Measurements from ENCODE around the gene PTPRO.
"Not testable (repeated sequence)": the region's sequence is repeated elsewhere in the genome, so short reads cannot be mapped to it uniquely, and the experiment has no call there.

PTPRO gene

GRCh38 chr12:15608406-15608805, 286.1 kb downstream of the PTPRO start:
- FAIRE-seq: no peak

GRCh38 chr12:15608941-15609340, 286.6 kb downstream of the PTPRO start:
- FAIRE-seq: no peak

GRCh38 chr12:15613981-15614380, 291.7 kb downstream of the PTPRO start:
- no peak for FAIRE-seq

DNA sequence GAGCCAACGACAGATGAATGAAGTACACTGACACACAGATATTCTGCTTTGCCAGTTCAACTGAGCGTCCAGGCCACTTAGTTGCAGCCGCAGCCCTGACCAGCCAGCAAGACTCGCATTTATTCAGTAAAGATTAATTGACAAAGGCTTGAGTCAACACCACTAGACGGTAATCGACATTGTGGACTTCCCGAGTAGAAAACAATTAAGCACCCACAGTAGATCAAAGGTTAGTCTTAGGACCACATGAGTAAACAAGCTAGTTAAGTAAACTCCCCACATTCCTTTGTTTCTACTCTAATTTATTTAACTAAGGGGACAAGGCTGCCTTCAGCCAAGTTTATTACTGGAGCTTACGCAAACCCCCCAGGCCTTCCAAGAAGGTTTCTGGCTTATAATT, 294.2 kb downstream of the PTPRO start:
- not testable (repeated sequence) for FAIRE-seq

- no peak for FAIRE-seq
These were observed 298.6 kb downstream of the PTPRO start for GRCh38 chr12:15620741-15621539.

- no peak for FAIRE-seq
These were observed 302.8 kb downstream of the PTPRO start for GRCh38 chr12:15625075-15625474.

GRCh38 chr12:15627995-15628945, 306.0 kb downstream of the PTPRO start:
- no peak for FAIRE-seq

DNA sequence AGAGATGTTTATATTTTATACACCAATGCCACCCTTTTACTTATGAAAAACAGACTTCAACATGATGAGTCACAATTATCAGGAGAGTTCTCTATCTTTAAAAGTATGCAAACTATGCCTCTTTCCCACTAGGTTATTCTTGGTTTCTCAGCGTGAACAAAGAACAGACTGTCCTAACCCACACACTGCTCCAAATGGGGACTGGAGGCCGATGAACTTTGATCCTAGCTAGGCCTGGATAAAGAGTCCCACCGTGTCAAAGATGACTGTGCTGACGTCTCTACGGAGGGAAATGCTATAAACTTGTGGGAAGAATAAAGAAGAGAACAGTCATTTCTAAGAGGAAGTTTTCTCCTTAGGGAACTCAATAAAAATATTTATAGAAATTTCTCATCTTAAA, 306.8 kb downstream of the PTPRO start:
- FAIRE-seq: no peak

DNA sequence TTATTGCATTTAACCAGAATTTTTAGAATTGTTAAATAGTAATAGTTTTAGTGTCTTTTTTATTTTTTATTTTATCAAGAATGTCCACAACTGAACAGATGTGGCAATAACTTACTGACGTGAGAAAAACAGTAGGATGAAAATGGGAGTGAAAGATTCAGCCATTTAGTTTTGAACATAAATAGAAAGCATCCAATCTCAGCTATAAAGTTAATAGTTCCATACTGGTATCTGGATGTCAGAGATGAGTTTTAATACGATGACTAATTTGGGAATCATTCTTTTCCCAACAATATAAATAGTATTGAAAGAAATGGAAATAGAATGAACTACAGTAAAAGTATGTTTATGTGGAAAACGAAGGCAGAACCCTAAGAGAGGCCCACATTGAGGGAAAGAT, 307.5 kb downstream of the PTPRO start:
- FAIRE-seq: no peak

DNA sequence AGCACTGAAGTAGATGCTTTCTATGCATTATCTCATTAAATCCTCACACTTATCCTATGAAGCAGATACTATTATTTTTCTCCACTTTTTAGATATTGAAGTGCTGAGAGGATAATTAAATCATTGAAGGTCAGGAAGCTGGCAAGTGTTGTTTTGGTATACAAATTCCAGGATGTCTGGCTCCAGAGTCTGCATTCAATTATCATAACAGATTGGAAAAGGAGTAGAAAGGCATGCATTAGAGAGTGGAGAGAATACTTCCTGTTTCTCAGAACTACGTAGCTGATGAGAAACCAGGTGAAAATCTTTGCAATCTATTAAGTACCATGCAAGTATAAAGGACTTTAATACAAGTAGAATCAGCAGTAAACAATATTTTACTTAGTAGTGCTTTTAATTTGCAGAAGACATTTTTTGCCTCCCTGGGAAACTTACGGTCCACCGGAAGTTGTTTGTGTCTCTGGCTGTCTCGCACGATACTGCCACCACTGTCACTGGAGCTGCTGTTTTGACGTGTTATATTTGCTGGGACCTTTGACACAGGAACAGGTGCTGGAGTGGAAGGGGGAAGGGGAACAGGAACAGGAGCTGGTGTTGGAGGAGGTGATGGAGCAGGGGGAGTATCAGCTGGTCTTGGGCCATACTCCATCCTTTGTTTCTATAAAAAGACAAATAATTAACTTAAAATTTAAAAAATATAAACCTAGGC, 308.9 kb downstream of the PTPRO start:
- FAIRE-seq: no peak

DNA sequence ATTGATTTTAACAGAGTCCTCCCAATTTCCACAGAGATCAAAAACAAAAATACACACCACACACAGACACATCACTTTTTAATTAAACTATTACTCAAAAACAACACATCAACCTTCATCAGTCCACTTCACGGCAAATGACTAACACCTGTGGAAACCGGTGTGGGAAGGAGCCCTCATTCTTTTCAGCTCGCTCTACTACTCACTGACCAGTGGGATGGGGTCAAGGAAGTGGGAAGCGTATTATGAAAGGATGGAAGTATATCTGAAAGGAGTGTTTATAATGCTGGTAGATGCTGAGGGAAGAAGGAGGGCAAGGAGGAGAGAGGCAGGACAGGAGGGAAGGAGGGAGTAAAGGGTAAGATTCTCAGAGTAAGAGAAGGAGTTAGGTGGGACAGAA, 310.4 kb downstream of the PTPRO start:
- FAIRE-seq: no peak

GRCh38 chr12:15633201-15633600, 310.9 kb downstream of the PTPRO start:
- no peak for FAIRE-seq

GRCh38 chr12:15634010-15634683, 311.8 kb downstream of the PTPRO start:
- FAIRE-seq: no peak

- FAIRE-seq: no peak
These were observed 314.0 kb downstream of the PTPRO start for GRCh38 chr12:15636060-15636890.

DNA sequence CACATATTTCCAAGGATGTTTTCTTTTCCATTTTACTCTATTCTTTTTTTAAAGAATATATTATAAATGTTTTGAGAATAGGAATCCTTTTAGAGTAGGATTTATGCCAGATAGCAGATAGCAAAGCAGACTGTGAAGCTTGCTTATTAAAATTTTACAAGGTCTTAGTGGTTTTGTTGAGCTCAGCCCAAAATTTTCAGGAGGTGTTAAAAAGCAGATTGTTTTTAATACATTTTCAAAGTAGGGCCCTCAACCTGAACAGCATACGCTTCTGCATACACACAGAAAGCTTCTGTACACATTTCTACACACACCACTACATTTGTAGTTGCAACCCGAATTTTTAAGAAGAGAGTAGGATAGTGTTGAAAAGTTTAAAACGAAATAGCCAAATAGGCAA, 315.9 kb downstream of the PTPRO start:
- FAIRE-seq: no peak

DNA sequence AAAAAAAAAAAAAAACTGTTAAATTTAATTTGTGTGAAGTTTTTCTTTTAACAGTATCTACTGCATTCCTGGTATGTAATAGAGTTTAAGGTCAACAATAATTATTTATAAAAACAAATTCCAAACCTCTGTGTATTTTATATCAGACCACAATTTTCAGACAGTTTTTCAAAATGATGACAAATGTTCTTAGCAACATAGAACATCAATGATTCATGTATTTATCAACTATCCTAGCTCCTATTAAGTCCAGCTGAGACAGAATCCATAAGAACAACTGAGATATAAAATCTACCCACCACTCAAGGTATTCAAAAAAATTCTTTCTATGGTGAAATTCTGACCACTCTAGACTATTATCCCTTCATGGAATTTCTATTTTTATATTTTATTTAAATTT, 322.4 kb downstream of the PTPRO start:
- no peak for FAIRE-seq

DNA sequence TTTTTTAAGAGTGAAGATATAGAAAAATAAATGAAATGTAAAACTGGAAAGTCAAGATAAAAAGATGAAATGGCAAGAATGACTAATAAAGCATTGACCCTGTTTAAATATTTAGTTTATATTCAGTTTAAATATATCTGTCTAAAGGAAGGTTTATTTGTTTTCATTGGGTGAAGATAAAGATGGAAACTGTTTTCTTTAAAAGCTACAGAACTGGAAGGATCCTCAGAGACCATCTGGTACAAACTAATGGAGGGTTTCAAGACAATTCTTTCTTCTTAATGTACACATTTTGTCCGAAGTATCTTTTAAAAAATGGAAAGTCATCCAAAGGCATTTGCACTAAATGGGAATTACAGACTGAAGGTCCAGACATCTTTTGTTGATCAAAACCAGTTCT, 324.3 kb downstream of the PTPRO start:
- FAIRE-seq: no peak

All from islet of Langerhans (tissue), 1 donor.